WTC11 (cell line): ENCODE results near the gene GATAD2A. TPM values are rescaled to one million over a fixed set of nuclear protein-coding genes. Genes with fewer than 3 reads are reported as not detected.

ENCODE experiments used
- ATAC-seq: fragments of 200-7000 bp; cut with Tn5 transposase; 2 replicates; pipeline ENCODE4 v1.10.0; 2021; ENCODE audit warnings: mild to moderate bottlenecking, moderate library complexity
- CTCF ChIA-PET: fragments of 300-600 bp; sonication (Branson Sonifier 250); formaldehyde crosslinking; loops from one replicate; lab custom pipeline; 2021; ENCODE audit warnings: antibody characterized with exemption; lab: Charles Lee
- POLR2A ChIA-PET: fragments of 350-600 bp; sonication (Branson Sonifier 250); formaldehyde crosslinking; loops from one replicate; lab custom pipeline; 2021; ENCODE audit warnings: antibody characterized with exemption; lab: Charles Lee
- DNase-seq: peaks from one replicate; pipeline ENCODE4 v3.0.0; 2021; ENCODE audit warnings: low spot score
- H3K27ac Mint-ChIP-seq: 2 replicates; pipeline ENCODE4 v1.8.0; 2021; ENCODE audit warnings: mixed read lengths
- H3K27me3 Mint-ChIP-seq: 2 replicates; pipeline ENCODE4 v1.8.0; 2021; ENCODE audit warnings: low read depth, mild to moderate bottlenecking, moderate library complexity, mixed read lengths
- H3K36me3 Mint-ChIP-seq: 2 replicates; pipeline ENCODE4 v1.8.0; 2021; ENCODE audit warnings: mixed read lengths
- H3K4me1 Mint-ChIP-seq: 2 replicates; pipeline ENCODE4 v1.8.0; 2022; ENCODE audit warnings: mixed read lengths
- H3K4me3 Mint-ChIP-seq: 2 replicates; pipeline ENCODE4 v1.8.0; 2021; ENCODE audit warnings: mild to moderate bottlenecking, moderate library complexity, mixed read lengths
- H3K9me3 Mint-ChIP-seq: 2 replicates; pipeline ENCODE4 v1.8.0; 2021; ENCODE audit warnings: mixed read lengths
- CREM ChIP-seq: sonication (generic); formaldehyde crosslinking; IDR thresholded peaks from 2 replicates; pipeline ENCODE4 v1.8.1; 2022; ENCODE audit warnings: mild to moderate bottlenecking, missing genetic modification reagents, moderate library complexity
- CTCF ChIP-seq: fragments of 200-600 bp; IDR thresholded peaks from 2 replicates; pipeline ENCODE4 v1.8.0; 2022; ENCODE audit warnings: antibody characterized with exemption
- E2F1 ChIP-seq: sonication (generic); formaldehyde crosslinking; IDR thresholded peaks from 2 replicates; pipeline ENCODE4 v1.8.0; 2022; ENCODE audit warnings: mild to moderate bottlenecking, missing genetic modification reagents
- ETV6 ChIP-seq: sonication (generic); formaldehyde crosslinking; IDR thresholded peaks from 2 replicates; pipeline ENCODE4 v1.8.1; 2022; ENCODE audit warnings: mild to moderate bottlenecking, missing genetic modification reagents
- GTF2I ChIP-seq: fragments of 250-450 bp; sonication (Bioruptor Pico); conservative IDR thresholded peaks from 2 replicates; pipeline ENCODE4 v1.4.0; 2021; ENCODE audit warnings: mild to moderate bottlenecking
- IRF1 ChIP-seq: sonication (generic); formaldehyde crosslinking; IDR thresholded peaks from 2 replicates; pipeline ENCODE4 v1.8.0; 2023; ENCODE audit warnings: missing genetic modification reagents
- JAZF1 ChIP-seq: fragments of 250-450 bp; sonication (Bioruptor Pico); IDR thresholded peaks from 2 replicates; pipeline ENCODE4 v1.9.0; 2021; ENCODE audit warnings: moderate library complexity, mild to moderate bottlenecking, inconsistent platforms
- JUN ChIP-seq: sonication (generic); formaldehyde crosslinking; IDR thresholded peaks from 2 replicates; pipeline ENCODE4 v1.8.0; 2023; ENCODE audit warnings: mild to moderate bottlenecking, missing genetic modification reagents
- MAX ChIP-seq: sonication (generic); formaldehyde crosslinking; IDR thresholded peaks from 2 replicates; pipeline ENCODE4 v1.8.0; 2022; ENCODE audit warnings: mild to moderate bottlenecking, missing genetic modification reagents
- MXD4 ChIP-seq: fragments of 250-450 bp; sonication (Bioruptor Pico); IDR thresholded peaks from 2 replicates; pipeline ENCODE4 v1.8.0; 2021; ENCODE audit warnings: mild to moderate bottlenecking, moderate library complexity, borderline replicate concordance
- NFYB ChIP-seq: sonication (generic); formaldehyde crosslinking; conservative IDR thresholded peaks from 2 replicates; pipeline ENCODE4 v1.8.0; 2022; ENCODE audit warnings: low read depth, missing genetic modification reagents
- NR1H2 ChIP-seq: sonication (generic); formaldehyde crosslinking; IDR thresholded peaks from 2 replicates; pipeline ENCODE4 v1.9.0; 2021; ENCODE audit warnings: mild to moderate bottlenecking, moderate library complexity, missing genetic modification reagents
- NR2C2 ChIP-seq: sonication (generic); formaldehyde crosslinking; IDR thresholded peaks from 2 replicates; pipeline ENCODE4 v1.8.0; 2022; ENCODE audit warnings: mild to moderate bottlenecking, missing genetic modification reagents
- NR3C1 ChIP-seq: sonication (generic); formaldehyde crosslinking; conservative IDR thresholded peaks from 2 replicates; pipeline ENCODE4 v1.8.1; 2023; ENCODE audit warnings: low read depth, mild to moderate bottlenecking, missing genetic modification reagents
- PREB ChIP-seq: sonication (generic); formaldehyde crosslinking; IDR thresholded peaks from 2 replicates; pipeline ENCODE4 v1.8.1; 2022; ENCODE audit warnings: mild to moderate bottlenecking, missing genetic modification reagents, moderate library complexity, borderline replicate concordance
- SMAD4 ChIP-seq: sonication (generic); formaldehyde crosslinking; IDR thresholded peaks from 2 replicates; pipeline ENCODE4 v1.8.0; 2022; ENCODE audit warnings: mild to moderate bottlenecking, missing genetic modification reagents
- SOX15 ChIP-seq: fragments of 250-450 bp; sonication (Bioruptor Pico); IDR thresholded peaks from 2 replicates; pipeline ENCODE4 v1.9.0; 2021; ENCODE audit warnings: mild to moderate bottlenecking
- SP1 ChIP-seq: sonication (generic); formaldehyde crosslinking; conservative IDR thresholded peaks from 2 replicates; pipeline ENCODE4 v1.8.1; 2022; ENCODE audit warnings: missing genetic modification reagents
- ZNF232 ChIP-seq: sonication (generic); formaldehyde crosslinking; IDR thresholded peaks from 2 replicates; pipeline ENCODE4 v1.8.0; 2022; ENCODE audit warnings: mild to moderate bottlenecking, missing genetic modification reagents
- ZNF416 ChIP-seq: fragments of 250-450 bp; sonication (Bioruptor Pico); IDR thresholded peaks from 2 replicates; pipeline ENCODE4 v1.9.0; 2021; ENCODE audit warnings: mild to moderate bottlenecking, inconsistent platforms
- total RNA-seq: library from RNA; stranded (reverse); gene quantifications from 3 replicates; pipeline ENCODE4 v1.2.3, GENCODE V29; 2021
- TF ChIP-seq, protein P1 (sequence below): fragments of 250-450 bp; sonication (Bioruptor Pico); conservative IDR thresholded peaks from 2 replicates; pipeline ENCODE4 v1.9.0; 2021; ENCODE audit warnings: mild to moderate bottlenecking
- TF ChIP-seq, protein P2 (sequence below): sonication (generic); formaldehyde crosslinking; conservative IDR thresholded peaks from 2 replicates; pipeline ENCODE4 v1.8.1; 2023; ENCODE audit warnings: mild to moderate bottlenecking, low read depth, missing genetic modification reagents, moderate library complexity

GATAD2A gene
- total RNA-seq, 1 experiment from 2014 or later, result 209 TPM

DNA sequence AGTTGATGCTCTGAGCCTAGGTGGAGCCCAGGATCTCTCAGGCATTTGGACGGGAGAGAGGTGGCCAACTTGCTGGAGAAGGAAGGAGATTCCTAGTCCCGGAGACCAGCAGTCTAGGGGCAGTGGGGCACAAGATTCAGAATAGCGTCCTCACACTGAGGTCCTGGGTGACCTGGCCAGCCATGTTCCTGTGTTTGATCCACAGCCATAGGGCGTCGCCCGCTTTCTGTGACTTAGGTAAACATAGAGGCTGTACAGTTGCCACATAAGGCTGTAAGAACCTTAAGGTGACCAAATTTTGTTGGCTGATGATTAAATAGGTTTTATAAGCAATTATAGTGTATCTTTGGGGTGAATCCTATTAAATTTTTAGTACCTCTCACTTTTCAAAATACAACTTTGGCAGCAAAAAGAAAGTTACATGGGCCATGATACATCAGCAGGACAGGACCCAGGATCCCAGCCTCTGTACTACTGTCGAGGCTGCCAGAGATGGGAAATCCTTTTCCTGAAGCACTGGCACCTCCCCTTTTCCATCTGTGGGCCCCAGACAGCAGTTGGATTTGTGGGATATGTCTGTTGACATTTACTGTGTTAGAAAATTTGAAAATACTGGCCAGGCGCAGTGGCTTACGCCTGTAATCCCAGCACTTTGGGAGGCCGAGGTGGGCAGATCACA lies 72.4 kb downstream of the GATAD2A start:
- Mint-ChIP-seq H3K4me1 (peaks cover 62% of the 10 kb centered on the region), H3K4me3 (no peak overlapping the region), H3K36me3 (peaks cover 13% of the 10 kb centered on the region), H3K9me3 (no peaks in the 10 kb centered on the region), H3K27me3 (no peaks in the 10 kb centered on the region), H3K27ac (peak overlapping the region; percentile 84)
- ChIA-PET POLR2A (no interaction called here), CTCF (interaction anchor here (0.7 to 3.2 kb wide), 2 partner anchors 99 to 111 kb away, joined by 4 to 24 read pairs; no protein-coding TSS in a partner anchor)
- TF ChIP-seq MXD4 (CRISPR knock-in tag) (no peak), CTCF (no peak), CREM (CRISPR knock-in tag) (no peak), GTF2I (CRISPR knock-in tag) (no peak), NR3C1 (CRISPR knock-in tag) (no peak), ZNF232 (CRISPR knock-in tag) (no peak), JUN (no peak), ETV6 (CRISPR knock-in tag) (no peak), MAX (CRISPR knock-in tag) (no peak), NR2C2 (no peak), SOX15 (CRISPR knock-in tag) (no peak), NR1H2 (CRISPR knock-in tag) (no peak), NFYB (CRISPR knock-in tag) (no peak), IRF1 (CRISPR knock-in tag) (no peak)
- TF ChIP-seq, protein P1, sequence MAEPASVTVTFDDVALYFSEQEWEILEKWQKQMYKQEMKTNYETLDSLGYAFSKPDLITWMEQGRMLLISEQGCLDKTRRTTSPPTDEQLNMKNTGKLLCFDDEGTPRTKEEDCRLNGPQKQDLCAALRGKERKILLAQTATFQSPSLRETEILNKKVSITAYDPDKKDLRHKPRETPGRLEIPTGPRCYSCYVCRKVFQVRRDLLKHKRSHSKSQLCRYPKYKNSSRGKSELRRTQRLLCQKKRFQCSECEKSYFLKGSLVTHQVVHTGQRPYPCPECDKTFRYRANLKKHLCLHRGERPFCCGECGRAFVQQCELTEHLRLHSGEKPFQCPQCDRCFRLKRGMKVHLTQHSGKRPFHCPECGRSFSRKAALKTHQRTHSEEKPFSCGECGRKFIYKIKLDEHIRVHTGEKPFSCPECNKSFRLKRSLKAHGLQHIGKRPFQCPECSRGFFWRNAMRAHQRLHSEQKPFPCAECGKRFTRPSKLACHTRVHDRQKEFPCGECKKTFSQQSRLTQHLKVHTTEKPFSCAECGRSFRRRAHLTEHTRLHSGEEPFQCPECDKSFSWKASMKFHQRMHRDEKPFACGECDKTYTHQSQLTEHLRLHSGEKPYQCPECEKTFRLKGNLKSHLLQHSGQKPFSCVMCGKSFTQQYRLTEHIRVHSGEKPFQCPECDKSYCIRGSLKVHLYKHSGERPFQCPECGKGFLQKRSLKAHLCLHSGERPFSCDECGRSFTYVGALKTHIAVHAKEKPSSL (CRISPR knock-in tag), result no peak
- ATAC-seq, result no peak
- no peak for DNase-seq

- Mint-ChIP-seq H3K36me3 (peaks cover 10% of the 10 kb centered on the region), H3K27ac (peak overlapping the region; percentile 15; the same call in 1 of the 2 replicates), H3K4me3 (no peak overlapping the region), H3K4me1 (peaks cover 49% of the 10 kb centered on the region), H3K9me3 (no peaks in the 10 kb centered on the region), H3K27me3 (no peaks in the 10 kb centered on the region)
- ATAC-seq (no peak), DNase-seq (no peak)
- CTCF ChIA-PET, result no interaction called here
- POLR2A ChIA-PET, result no interaction called here
- no peak for TF ChIP-seq PREB
- TF ChIP-seq SP1, result no peak
- no peak for TF ChIP-seq JAZF1 (CRISPR knock-in tag)
- TF ChIP-seq SMAD4, result no peak
- no peak for TF ChIP-seq MAX (CRISPR knock-in tag)
- no peak for TF ChIP-seq E2F1
- TF ChIP-seq, protein P2, sequence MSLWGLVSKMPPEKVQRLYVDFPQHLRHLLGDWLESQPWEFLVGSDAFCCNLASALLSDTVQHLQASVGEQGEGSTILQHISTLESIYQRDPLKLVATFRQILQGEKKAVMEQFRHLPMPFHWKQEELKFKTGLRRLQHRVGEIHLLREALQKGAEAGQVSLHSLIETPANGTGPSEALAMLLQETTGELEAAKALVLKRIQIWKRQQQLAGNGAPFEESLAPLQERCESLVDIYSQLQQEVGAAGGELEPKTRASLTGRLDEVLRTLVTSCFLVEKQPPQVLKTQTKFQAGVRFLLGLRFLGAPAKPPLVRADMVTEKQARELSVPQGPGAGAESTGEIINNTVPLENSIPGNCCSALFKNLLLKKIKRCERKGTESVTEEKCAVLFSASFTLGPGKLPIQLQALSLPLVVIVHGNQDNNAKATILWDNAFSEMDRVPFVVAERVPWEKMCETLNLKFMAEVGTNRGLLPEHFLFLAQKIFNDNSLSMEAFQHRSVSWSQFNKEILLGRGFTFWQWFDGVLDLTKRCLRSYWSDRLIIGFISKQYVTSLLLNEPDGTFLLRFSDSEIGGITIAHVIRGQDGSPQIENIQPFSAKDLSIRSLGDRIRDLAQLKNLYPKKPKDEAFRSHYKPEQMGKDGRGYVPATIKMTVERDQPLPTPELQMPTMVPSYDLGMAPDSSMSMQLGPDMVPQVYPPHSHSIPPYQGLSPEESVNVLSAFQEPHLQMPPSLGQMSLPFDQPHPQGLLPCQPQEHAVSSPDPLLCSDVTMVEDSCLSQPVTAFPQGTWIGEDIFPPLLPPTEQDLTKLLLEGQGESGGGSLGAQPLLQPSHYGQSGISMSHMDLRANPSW, result no peak
- no peak for TF ChIP-seq ZNF416 (CRISPR knock-in tag)
- TF ChIP-seq, all 79 proteins: peak for 0
Measured at GRCh38 chr19:19480688-19481087, 75.2 kb downstream of the GATAD2A start.
